Omental fat pad (tissue), 4 donors: ENCODE data around the gene GIPC3. TPM values are rescaled to one million over a fixed set of nuclear protein-coding genes. Genes with fewer than 3 reads are reported as not detected.
"Not testable (repeated sequence)": the region's sequence is repeated elsewhere in the genome, so short reads cannot be mapped to it uniquely, and the experiment has no call there.

ENCODE experiments used
- ATAC-seq: fragments of 150-250 bp; one replicate; pipeline ENCODE4 v1.9.1; 2016; ENCODE audit warnings: mild to moderate bottlenecking, moderate library complexity; ENCODE audit not compliant: low FRiP score
- DNase-seq: peaks from one replicate; pipeline ENCODE4 v3.0.0-alpha.2; 2019; ENCODE audit warnings: low spot score
- total RNA-seq, 4 donors: library from RNA; depleted of rRNA; stranded (reverse); fragments of >200 nt; gene quantifications; one replicate each; pipeline ENCODE4 v1.1.0, GENCODE V29; 2016
- TF ChIP-seq, protein P1 (sequence below), 3 donors: fragments of 450-650 bp; IDR thresholded peaks; one replicate each; pipeline ENCODE4 v1.5.1; 2016 to 2017; ENCODE audit warnings: antibody characterized with exemption in 3 of 3, mild to moderate bottlenecking in 3 of 3, moderate library complexity in 2 of 3

The GIPC3 gene
- total RNA-seq, 4 donors from 2014 or later: 0.56 to 3.0 (median 1.0) TPM

DNA sequence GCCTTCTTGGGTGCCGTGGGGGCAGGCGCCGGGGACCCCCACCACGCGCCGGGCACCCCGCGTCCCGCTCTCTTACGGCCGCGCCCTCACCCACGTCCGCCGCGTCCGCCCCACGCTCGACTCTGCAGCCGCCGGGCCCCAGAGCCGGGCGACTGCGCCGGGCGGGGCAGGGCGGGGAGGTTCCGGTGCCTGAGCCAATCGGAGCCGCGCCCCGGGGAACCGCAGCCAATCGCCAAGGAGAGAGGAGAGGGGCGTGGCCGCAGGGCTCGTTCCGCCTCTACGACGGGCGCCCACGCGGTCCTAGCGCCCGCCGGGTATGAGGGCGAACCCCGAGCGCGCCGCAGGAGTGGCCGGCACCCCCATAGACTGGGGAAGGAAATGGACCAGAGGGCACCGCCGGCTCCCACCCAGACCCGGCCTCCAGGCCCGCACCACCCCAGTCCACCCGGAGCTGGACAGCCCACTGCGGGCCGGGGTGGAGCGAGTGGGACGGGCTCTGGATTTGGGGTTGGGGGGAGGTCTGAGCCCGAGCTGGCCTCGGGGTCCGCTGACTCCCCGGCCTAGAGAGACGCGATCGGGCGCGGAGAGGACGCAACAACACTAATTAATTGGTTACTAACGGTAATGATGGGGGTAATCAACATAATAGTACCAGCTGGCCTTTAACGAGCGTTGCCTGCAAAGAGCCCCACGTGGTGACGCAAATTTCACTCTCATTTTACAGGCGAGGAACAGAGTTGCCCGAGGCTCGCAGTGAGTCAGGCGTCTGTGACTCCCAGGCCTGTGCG is 27.6 kb upstream of the GIPC3 start, which contains the start of gene MFSD12:
Gene MFSD12, minus strand, starts transcription at position 126 of the 788 bp plus-strand sequence. CDS start 183 bp downstream, outside the sequence.
- TF ChIP-seq, protein P1, sequence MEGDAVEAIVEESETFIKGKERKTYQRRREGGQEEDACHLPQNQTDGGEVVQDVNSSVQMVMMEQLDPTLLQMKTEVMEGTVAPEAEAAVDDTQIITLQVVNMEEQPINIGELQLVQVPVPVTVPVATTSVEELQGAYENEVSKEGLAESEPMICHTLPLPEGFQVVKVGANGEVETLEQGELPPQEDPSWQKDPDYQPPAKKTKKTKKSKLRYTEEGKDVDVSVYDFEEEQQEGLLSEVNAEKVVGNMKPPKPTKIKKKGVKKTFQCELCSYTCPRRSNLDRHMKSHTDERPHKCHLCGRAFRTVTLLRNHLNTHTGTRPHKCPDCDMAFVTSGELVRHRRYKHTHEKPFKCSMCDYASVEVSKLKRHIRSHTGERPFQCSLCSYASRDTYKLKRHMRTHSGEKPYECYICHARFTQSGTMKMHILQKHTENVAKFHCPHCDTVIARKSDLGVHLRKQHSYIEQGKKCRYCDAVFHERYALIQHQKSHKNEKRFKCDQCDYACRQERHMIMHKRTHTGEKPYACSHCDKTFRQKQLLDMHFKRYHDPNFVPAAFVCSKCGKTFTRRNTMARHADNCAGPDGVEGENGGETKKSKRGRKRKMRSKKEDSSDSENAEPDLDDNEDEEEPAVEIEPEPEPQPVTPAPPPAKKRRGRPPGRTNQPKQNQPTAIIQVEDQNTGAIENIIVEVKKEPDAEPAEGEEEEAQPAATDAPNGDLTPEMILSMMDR (IDR thresholded peaks at IDR 0.05): no peak
- peak; percentile 97 for ATAC-seq
- peak; percentile 66 for DNase-seq

DNA sequence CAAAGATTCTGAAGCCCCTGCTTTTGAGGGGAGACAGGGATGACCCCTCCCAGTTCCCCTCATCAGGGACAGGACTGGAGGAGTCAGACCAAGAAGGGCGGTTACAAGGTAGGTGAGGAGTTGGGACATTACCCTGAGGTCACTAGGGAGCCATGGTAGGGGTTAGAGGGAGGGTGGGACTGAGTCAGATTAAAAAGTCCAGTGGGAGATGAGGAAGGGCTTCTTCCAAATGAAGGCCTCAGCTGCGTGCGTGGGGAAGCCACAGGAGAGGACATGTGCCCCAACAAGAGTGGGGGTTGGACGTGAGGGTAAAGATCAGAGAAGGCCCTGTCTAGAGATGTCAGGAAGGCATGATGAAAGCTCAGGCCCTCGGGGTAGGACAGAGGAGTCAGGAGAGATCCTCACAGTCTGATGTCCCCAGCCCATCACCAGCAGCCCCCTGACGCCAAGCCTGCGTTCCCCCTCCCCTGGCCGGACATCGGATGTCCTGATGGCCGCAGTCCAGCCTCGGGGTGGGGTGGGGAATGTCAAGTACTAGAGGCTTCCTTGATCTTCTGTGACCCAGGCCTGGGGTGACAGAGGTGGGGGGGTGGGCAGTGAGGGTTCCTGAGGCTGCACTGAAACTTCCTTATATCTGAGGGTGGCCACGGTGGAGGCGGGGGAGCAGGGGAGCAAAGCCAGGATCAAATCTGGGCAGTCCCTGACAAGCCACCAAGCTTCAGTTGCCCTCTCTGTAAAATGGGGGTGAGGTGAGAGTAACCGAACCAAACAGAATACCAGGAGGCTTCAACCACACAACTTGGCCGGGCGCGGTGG is 21.4 kb upstream of the GIPC3 start:
- TF ChIP-seq, protein P1 (IDR thresholded peaks at IDR 0.05): no peak
- no peak for DNase-seq
- no peak for ATAC-seq

DNA sequence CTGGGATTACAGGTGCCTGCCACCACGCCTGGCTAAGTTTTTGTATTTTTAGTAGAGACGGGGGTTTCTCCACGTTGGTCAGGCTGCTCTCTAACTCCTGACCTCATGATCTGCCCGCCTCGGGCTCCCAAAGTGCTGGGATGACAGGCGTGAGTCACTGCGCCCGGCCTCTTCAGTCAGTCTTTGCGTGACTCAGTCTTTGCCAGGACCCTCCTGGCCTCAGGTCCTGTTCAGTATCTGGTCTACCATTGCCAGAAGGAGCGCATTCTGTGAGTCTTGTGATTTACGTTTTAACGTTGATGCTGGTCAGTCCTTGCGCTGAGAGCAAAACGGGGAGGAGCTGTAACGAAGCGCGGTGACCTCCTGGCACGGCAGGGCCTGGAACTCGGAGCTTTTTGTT is 20.1 kb upstream of the GIPC3 start:
- ATAC-seq (no peak), DNase-seq (no peak)
- TF ChIP-seq, protein P1 (IDR thresholded peaks at IDR 0.05): no peak

DNA sequence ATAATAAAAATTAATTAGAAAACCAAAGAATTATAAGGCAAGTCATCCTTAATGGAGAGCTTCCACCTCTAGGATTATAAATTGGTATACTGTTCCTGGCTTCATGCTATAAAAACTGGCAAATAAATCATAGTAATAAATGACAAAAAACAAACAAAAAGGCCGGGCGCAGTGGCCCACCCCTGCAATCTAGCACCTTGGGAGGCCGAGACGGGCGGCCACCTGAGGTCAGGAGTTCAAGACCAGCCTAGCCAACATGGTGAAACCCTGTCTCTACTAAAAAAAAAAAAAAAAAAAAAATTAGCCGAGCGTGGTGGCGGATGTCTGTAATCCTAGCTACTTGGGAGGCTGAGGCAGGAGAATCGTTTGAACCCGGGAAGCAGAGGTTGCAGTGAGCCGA is 15.2 kb upstream of the GIPC3 start:
- not testable (repeated sequence) for DNase-seq, ATAC-seq

DNA sequence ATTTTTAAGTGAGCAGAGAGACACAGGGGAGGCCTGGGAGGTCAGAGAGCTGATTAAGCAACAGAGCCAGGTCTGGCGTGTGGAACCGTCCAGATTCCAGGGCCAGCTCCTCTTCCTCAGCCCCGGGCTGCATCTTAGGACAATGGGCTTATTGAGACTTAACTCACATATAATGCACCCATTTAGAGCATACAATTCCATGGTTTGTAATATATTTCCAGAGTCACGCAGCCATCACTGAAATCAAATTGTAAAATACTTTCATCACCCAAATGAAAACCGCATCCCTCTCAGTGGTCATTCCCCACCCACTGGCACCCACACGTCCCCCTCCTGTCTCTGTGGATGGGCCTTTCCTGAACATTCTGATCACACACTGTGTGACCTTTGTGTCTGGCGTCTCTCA is 14.7 kb upstream of the GIPC3 start:
- TF ChIP-seq, protein P1 (IDR thresholded peaks at IDR 0.05): no peak
- ATAC-seq (no peak), DNase-seq (no peak)

DNA sequence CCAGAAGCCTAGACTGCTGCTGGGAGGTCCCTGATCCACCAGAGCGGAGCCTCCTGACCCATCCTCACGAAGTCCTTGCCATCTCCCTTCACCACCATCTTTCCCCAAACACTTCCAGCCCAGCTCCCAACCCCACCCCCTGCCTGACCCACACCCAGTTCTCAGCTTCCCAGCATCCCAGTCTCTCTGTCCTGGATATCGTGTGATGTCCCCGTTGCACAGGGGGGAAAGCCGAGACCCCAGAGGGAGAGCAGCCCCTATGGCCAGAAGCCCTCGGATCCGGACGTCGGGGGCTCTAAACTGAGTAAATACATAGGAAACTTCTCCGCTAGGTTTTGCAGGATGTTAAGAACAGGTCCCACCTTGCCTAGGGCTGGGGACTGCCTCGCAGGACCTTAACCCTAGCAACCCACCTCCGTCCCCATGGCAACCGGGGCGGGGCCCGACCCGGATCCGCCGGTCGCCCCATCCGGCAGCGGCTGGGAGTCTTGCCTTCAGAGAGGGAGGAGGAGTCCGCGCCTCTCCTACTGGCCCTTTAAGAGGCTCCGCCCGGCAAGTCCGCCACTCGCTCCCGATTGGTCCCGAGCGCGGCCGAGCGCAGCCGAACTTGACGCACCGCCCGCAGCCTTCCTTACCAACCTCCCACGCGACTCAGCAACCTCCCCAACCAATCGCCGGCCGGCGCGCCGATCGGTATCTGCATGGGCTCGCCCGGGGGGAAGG is 13.0 kb upstream of the GIPC3 start:
- ATAC-seq (peak; percentile 99), DNase-seq (peak; percentile 97)
- TF ChIP-seq, protein P1 (IDR thresholded peaks at IDR 0.05): no peak

DNA sequence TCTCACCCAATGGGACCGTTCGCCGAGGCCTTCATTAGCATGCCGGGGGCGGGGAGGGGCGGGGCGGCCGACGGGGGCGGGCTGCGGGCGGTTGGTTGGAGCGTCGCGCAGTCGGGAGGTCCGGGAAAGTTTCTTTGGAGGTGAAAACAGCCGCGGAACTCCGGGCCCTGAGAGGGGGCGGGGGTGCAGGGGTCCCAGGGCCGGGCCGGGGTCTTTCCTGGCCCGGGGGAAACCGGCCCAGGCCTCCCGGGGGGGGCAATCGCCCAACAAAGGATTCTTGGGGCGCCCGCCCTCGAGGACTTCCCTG is 12.5 kb upstream of the GIPC3 start, which contains the start of gene HMG20B:
Gene HMG20B, plus strand, starts transcription at position 90 of the 307 bp plus-strand sequence. CDS start 366 bp downstream, outside the sequence.
- ATAC-seq: no peak
- DNase-seq: no peak
- TF ChIP-seq, protein P1 (IDR thresholded peaks at IDR 0.05): no peak
